NAMALWA (cell line): ENCODE data around the gene AFDN.
"Not testable (repeated sequence)": the region's sequence is repeated elsewhere in the genome, so short reads cannot be mapped to it uniquely, and the experiment has no call there.

Experiments used
- DNase-seq: peaks from one replicate; pipeline ENCODE4 v3.0.0-alpha.2; 2015; ENCODE audit warnings: low spot score

The AFDN gene

GRCh38 chr6:167956491-167956890, 129.8 kb downstream of the AFDN start:
- DNase-seq, result no peak

GRCh38 chr6:167956983-167957492, 130.3 kb downstream of the AFDN start:
- no peak for DNase-seq

GRCh38 chr6:167957626-167958025, 130.9 kb downstream of the AFDN start:
- no peak for DNase-seq

GRCh38 chr6:167960579-167960978, 133.9 kb downstream of the AFDN start:
- DNase-seq, result no peak

GRCh38 chr6:167962711-167963110, 136.0 kb downstream of the AFDN start:
- no peak for DNase-seq

- no peak for DNase-seq
These were observed 136.9 kb downstream of the AFDN start for GRCh38 chr6:167963589-167964057.

- no peak for DNase-seq
These were observed 139.2 kb downstream of the AFDN start for GRCh38 chr6:167965592-167966539.

- no peak for DNase-seq
These were observed 139.8 kb downstream of the AFDN start for GRCh38 chr6:167966540-167966905.

- DNase-seq, result peak; percentile 55
These were observed 141.4 kb downstream of the AFDN start for GRCh38 chr6:167968091-167968490.

GRCh38 chr6:167970230-167970629, 143.5 kb downstream of the AFDN start:
- DNase-seq, result no peak

GRCh38 chr6:167972193-167972592, 145.5 kb downstream of the AFDN start:
- no peak for DNase-seq

- no peak for DNase-seq
These were observed 146.6 kb downstream of the AFDN start for GRCh38 chr6:167973148-167973885.

- no peak for DNase-seq
These were observed 148.1 kb downstream of the AFDN start for GRCh38 chr6:167974640-167975344.

- DNase-seq, result no peak
These were observed 148.7 kb downstream of the AFDN start for GRCh38 chr6:167975458-167975857.

GRCh38 chr6:167976116-167976657, 149.5 kb downstream of the AFDN start:
- not testable (repeated sequence) for DNase-seq

GRCh38 chr6:167976708-167977107, 150.0 kb downstream of the AFDN start:
- DNase-seq, result no peak

GRCh38 chr6:167977717-167978467, 151.2 kb downstream of the AFDN start:
- DNase-seq, result no peak

- DNase-seq, result no peak
These were observed 151.9 kb downstream of the AFDN start for GRCh38 chr6:167978607-167979006.

GRCh38 chr6:167979436-167980139, 152.9 kb downstream of the AFDN start:
- no peak for DNase-seq

- DNase-seq, result no peak
These were observed 154.3 kb downstream of the AFDN start for GRCh38 chr6:167980911-167981580.
